HFF-Myc (cell line): ENCODE results near the gene MAN1C1.

Experiments
- DNase-seq: peaks from one replicate; pipeline ENCODE4 v3.0.0-alpha.2; 2011; ENCODE audit warnings: low read depth; ENCODE audit errors: extremely low read depth
- H3K4me3 ChIP-seq: replicated peaks from 2 replicates; pipeline ENCODE4 v1.5.1; 2011; ENCODE audit warnings: low read depth, mild to moderate bottlenecking, control low read depth, low read length
- TF ChIP-seq, protein P1 (sequence below): IDR thresholded peaks from 2 replicates; pipeline ENCODE4 v1.5.1; 2012; ENCODE audit warnings: mild to moderate bottlenecking, low read depth, low read length, control low read depth; ENCODE audit errors: missing control alignments

MAN1C1 gene

DNA sequence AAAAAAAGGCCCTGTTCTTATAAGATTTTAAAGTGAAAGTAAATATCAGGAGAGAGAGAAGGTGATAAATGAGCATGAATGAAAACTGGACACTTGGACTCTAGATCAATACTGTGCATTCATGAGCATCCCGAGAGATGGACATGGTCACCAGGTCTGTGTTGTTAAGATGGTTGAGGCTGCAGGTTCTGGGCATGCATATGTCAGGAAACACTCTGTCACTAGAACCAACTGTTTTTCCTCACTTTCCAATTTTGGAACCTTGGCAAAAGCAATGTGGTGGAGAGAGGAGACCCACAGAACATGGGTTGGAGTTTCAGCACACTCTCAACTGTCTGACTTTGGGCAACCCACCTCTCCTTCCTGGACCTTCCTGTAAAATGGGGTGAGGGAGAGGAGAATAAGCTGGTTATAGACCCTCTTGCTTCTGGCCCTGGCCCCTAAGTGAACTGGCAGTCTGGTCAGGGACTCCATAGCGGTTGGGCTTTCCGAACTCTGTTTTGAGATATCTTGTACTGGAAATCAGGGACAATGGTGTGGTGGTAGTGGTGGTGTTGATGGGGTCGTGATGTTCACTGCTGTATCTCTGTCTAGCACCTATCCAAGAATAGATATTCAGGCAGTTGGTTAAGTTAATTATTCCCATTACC is 4.2 kb downstream of the MAN1C1 start:
- DNase-seq: no peak
- TF ChIP-seq, protein P1, sequence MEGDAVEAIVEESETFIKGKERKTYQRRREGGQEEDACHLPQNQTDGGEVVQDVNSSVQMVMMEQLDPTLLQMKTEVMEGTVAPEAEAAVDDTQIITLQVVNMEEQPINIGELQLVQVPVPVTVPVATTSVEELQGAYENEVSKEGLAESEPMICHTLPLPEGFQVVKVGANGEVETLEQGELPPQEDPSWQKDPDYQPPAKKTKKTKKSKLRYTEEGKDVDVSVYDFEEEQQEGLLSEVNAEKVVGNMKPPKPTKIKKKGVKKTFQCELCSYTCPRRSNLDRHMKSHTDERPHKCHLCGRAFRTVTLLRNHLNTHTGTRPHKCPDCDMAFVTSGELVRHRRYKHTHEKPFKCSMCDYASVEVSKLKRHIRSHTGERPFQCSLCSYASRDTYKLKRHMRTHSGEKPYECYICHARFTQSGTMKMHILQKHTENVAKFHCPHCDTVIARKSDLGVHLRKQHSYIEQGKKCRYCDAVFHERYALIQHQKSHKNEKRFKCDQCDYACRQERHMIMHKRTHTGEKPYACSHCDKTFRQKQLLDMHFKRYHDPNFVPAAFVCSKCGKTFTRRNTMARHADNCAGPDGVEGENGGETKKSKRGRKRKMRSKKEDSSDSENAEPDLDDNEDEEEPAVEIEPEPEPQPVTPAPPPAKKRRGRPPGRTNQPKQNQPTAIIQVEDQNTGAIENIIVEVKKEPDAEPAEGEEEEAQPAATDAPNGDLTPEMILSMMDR: no peak
- no peak overlapping the region for H3K4me3 ChIP-seq

- DNase-seq: no peak
- TF ChIP-seq, protein P1: no peak
These were observed 5.3 kb downstream of the MAN1C1 start for GRCh38 chr1:25621876-25622275.

DNA sequence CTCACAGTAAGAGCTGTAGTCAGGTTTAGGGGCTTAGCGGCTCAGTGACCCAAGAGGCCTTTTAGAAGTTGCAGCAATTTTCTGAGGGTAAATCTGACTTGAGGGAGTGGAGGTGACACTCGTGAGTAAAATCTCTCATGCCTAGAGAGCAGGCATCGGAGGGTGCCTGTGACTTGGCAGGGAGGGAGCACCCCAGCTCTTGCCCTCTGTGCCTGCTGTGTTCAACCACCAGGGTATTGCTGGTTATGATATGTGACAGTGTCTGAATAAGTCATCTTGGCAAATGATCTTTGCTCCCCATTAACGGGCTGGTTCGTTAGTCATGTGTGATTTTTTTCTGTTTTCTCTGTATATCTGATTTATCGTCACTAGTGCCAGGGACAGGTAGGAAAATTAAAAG is 5.9 kb downstream of the MAN1C1 start:
- no peak for DNase-seq
- TF ChIP-seq, protein P1: no peak
- H3K4me3 ChIP-seq: no peak overlapping the region

More at GRCh38 chr1:25621876-25622275, 5.3 kb downstream of the MAN1C1 start:
- no peak overlapping the region for H3K4me3 ChIP-seq

DNA sequence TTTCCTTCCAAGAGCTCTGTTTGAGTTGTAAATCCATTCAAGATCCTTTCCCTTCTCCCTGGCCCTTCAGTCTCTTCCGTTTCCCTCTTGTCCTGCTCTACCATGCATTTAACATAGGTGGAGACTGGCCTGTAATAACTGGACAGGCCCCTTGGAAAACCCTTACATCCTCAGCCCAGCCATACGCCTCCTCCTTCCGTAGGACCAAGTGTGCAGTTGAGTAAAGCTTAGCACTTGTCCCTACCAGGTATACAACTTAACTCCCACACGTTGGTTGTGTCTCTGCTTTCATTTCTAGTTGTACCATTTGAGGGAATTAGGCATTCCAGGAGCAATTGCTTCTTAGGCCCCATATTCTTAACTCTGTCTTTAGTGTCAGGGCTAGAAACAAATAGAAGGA is 6.4 kb downstream of the MAN1C1 start:
- TF ChIP-seq, protein P1: no peak
- DNase-seq: no peak
- H3K4me3 ChIP-seq: no peak overlapping the region

GRCh38 chr1:25623731-25624130 is 7.1 kb downstream of the MAN1C1 start:
- H3K4me3 ChIP-seq: no peak overlapping the region
- no peak for DNase-seq
- TF ChIP-seq, protein P1: no peak

DNA sequence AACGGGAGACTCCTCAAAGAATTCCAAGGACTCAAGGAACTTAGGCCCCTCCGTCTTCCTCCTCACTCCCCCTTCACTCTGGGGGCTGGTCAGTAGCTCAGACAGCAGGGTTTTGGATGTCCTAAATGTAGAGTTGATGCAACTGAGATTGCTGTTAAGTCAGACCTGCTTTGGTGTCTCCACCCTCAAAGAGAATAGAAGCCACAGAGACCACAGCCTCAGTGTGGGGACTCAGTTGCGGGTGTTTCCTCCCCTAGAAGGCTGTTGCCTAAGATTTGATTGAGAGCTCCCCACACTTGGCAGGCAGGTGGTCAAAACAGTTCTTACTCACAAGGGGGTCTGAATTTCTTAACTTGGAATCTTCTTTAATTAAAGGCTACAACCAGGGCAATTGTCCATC is 7.6 kb downstream of the MAN1C1 start:
- no peak for DNase-seq
- TF ChIP-seq, protein P1: no peak

GRCh38 chr1:25624604-25625003 is 8.0 kb downstream of the MAN1C1 start:
- DNase-seq: no peak
- TF ChIP-seq, protein P1: no peak
- H3K4me3 ChIP-seq: no peak overlapping the region

More for the DNA sequence above, 7.6 kb downstream of the MAN1C1 start:
- no peak overlapping the region for H3K4me3 ChIP-seq
